Measurements from ENCODE around the gene HIPK2.
"Not testable (repeated sequence)": the region's sequence is repeated elsewhere in the genome, so short reads cannot be mapped to it uniquely, and the experiment has no call there.

Gene HIPK2

GRCh38 chr7:139560199-139560598 lies 217.6 kb downstream of the HIPK2 start:
- DNase-seq = no peak

- DNase-seq = no peak
These were observed 218.3 kb downstream of the HIPK2 start for GRCh38 chr7:139559364-139560105.

GRCh38 chr7:139557857-139558581 lies 219.8 kb downstream of the HIPK2 start:
- no peak for DNase-seq

GRCh38 chr7:139553991-139554700 lies 223.7 kb downstream of the HIPK2 start:
- not testable (repeated sequence) for DNase-seq

- DNase-seq = no peak
These were observed 229.3 kb downstream of the HIPK2 start for GRCh38 chr7:139548302-139549028.

- no peak for DNase-seq
These were observed 233.2 kb downstream of the HIPK2 start for GRCh38 chr7:139544645-139545044.

GRCh38 chr7:139543801-139544603 lies 233.8 kb downstream of the HIPK2 start:
- DNase-seq = no peak

DNA sequence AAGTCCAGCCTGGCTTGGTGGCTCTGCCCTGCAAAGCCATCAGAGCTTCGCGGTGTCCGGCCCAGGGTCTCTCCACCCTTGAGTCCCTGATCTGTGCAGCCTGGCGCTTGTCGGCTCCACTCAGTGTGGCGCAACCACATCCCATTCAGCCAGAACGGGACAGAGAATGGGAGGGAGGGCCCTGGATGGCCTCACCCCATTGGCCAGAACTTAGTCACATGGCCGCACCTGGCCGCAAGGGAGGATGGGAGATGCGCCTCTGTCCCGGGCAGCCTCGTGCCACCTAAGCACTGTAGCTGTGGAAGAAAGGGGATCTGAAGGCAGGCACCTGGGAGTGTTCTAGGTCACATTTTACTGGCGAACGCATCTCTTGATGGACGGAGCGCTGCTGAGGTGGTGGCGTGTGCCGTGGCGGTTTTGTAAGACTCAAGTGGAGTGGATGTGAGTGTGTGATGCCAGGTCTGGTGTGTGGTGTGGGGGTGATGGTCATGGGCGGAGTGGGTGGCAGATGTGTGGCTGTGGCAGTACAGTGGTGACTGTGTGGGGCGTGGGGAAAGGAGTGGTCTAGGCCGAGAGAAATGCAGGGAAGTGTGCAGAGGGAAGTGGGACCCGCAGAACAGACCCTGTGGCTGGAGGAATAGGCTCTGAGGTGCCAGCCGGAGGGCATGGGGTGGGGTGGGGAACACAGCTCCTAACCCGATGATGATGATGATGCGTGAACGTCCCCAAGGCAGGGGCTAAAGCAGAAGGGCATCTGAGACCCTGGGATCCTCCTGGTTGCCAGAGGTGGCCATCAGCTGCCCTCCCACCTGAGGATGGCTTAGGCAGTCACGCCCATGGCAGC lies 235.3 kb downstream of the HIPK2 start:
- no peak for DNase-seq

- no peak for DNase-seq
These were observed 236.0 kb downstream of the HIPK2 start for GRCh38 chr7:139541600-139542307.

GRCh38 chr7:139540203-139540602 lies 237.6 kb downstream of the HIPK2 start:
- no peak for DNase-seq

- no peak for DNase-seq
These were observed 238.7 kb downstream of the HIPK2 start for GRCh38 chr7:139538881-139539635.

GRCh38 chr7:139536152-139536551 lies 241.6 kb downstream of the HIPK2 start:
- DNase-seq = no peak

DNA sequence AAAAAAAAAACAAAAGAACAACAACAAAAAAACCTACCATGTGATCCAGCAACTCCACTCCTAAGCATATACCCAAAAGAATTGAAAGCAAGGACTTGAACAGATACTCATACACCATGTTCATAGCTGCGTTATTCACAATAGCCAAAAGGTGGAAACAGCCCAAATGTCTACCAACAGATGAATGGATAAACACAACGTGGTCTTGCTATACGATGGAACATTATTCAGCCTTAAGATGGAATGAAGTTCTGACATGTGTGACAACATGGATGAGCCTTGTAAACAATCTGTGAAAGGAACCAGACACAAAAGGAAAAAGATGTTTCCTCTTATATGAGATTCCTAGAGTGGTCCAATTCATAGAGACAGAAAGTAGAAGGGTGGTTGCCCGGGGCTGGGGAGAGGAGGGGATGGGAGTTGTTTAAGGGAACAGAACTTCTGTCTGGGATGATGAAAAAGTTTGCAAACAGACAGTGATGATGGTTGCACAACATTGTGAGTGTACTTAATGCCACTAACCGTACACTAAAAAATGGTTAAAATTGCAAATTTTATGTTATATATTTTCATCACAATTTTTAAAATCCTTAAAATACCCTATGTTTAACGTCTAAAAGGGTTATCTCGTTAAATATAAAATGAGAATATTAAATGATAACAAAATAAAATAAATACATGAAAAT lies 242.7 kb downstream of the HIPK2 start:
- DNase-seq = no peak

DNA sequence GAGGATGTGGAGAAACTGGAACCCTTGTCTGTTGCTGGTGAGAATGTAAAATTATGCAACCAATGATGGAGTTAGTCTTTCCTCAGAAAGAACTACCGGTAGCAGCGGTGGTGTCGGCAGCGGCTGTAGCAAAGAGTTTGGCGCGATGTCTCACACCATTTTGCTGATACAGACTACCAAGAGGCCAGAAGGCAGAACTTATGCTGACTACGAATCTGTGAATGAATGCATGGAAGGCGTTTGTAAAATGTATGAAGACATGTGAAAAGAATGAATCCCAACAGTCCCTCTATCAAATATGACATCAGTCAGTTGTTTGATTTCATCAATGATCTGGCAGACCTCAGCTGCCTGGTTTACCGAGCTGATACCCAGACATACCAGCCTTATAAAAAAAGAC lies 243.7 kb downstream of the HIPK2 start:
- no peak for DNase-seq

- no peak for DNase-seq
These were observed 245.1 kb downstream of the HIPK2 start for GRCh38 chr7:139532636-139533155.

DNA sequence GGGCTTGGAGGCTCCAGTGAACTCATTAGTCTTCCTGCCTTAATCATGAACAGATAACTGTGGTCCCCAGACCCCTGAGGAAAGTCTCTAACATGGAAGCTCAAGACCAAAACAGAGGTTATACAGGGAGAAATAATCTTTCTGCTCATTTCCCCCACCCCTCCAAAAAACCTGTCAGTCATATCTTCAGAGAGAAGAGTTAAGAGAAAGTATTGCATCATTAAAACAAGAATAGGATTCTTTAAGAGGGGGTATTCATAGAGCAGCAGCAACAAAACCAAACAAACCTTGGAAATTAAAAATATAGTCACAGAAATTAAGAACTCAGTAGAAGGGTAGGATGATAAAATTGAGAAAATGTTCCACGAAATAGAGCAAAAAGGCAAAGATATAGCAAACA lies 246.7 kb downstream of the HIPK2 start:
- no peak for DNase-seq

DNA sequence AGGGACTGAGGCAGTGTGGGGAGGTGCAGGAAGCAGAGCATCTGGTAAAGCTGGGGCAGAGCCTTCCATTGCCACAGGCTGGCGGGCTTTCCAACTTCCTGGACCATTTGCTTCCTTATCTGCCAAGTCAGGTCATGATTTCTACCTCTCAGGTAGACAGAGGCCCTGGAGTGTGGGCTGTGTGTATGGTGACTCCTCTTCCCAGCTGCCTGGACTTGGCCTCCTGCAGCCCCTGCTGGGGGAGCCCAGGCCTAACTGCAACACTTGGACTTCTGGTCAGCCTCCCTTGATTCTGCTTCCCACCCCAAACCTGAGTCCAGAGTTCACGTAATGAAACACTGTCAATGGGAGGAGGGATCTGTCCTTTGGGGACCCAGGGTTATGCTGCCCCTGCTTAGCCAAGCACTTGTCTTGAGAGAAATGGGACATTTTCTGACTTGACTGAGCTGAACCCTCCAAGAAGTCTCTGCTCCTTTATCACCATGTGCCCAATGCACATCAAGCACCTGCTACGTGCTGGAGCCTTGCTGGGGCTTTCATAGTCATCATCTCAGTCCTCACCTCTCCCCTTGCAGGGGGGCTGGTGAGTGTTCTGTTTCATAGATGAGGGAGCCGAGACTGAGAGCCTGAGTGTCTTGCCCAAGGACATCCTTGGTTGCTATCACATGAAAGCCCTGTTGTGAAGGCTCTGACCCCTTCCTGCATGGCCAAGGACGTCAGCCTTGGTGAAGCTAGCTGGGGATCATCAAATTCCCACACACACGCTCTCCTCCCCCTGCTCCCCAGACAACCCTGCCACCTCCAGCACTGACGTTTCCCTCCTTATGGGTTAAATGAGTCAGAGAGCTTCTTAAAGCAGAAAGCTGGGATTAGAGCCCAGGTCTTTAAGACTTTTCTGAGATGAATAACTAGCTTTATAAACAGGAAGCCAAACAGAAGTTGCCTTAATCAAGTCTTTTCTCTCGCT lies 250.9 kb downstream of the HIPK2 start:
- no peak for DNase-seq

GRCh38 chr7:139525750-139526149 lies 252.0 kb downstream of the HIPK2 start:
- no peak for DNase-seq

Data from activated T-cell treated with anti-CD3 and anti-CD28 coated beads, Interleukin-2, amount 50 U/mL, for 1 hour (primary cell).